SK-N-DZ (cell line): ENCODE measurements around the gene HOXB1.
"Not testable (repeated sequence)": the region's sequence is repeated elsewhere in the genome, so short reads cannot be mapped to it uniquely, and the experiment has no call there.

Experiments
- DNase-seq: peaks from one replicate; pipeline ENCODE4 v3.0.0-alpha.2; 2015; ENCODE audit warnings: low spot score

HOXB1 gene

GRCh38 chr17:48523010-48523409 is 7.8 kb downstream of the HOXB1 start:
- no peak for DNase-seq

DNA sequence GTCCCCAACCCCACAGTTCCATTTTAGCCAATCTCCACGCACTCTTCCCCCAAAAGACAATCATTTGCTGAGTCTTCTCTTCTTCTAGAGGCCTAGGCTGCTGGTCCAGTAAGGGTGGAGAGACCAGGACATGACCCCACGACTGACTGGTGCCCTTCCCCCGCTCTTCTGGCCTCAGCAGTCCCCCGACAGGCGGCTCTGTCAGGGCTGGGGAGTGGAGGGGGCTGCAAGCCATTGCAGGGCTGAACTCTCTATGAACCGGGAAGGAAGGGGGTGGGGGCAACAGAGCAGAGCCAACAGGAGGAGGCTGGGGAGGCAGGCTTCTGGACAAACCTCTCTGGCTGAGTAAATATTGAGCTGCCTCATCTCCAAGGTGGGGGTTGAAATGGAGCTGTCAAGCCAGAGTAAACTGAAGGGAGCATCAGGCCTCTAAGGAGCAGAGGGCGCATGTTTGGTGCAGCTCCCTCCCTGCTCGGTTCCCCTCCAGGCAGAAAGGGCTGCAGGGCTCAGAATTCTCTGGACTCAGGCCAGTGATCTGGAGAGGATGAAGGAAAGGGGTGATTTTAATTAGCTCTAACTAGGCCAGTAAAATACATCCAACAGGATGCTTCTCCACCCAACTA is 8.7 kb downstream of the HOXB1 start:
- no peak for DNase-seq

DNA sequence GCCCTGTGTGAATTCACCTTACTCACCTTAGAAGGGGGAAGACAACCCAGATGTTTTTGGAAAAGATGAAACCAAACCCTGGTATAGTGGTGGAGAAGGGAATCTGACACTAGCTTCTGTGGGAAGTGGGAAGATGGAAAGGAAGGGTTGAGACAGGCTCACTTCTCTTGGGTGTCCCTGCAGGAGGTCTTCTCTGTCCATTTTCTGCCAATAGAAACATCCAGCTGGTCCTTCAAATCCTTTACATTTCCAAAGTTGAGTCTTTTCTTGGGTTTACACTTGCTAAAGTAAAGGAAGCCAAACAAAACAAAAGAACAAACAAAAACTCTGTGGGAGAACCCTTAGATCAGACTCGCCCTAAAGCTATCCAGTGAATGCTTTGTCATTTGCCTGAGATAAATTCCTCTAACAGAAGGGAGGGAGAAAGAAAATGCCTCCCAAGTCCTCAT is 10.2 kb downstream of the HOXB1 start:
- DNase-seq: no peak

DNA sequence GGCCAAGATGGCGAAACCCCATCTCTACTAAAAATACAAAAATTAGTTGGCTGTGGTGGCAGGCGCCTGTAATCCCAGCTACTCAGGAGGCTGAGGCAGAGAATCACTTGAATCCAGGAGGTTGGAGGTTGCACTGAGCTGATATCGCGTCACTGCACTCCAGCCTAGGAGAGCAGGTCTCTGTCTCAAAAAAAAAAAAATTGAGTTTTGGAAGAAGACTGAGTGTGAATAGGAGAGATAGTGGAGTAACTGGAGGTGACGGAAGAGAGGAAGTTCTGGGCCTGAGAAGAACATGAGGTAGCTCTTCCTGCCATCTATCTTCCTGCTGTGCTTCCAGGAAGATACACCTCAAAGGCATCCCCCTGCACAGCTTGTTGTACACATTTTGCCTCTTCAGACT is 11.4 kb downstream of the HOXB1 start:
- DNase-seq: no peak

GRCh38 chr17:48517478-48517877 is 13.3 kb downstream of the HOXB1 start:
- no peak for DNase-seq

- DNase-seq: no peak
These were observed 14.6 kb downstream of the HOXB1 start for GRCh38 chr17:48515925-48516900.

DNA sequence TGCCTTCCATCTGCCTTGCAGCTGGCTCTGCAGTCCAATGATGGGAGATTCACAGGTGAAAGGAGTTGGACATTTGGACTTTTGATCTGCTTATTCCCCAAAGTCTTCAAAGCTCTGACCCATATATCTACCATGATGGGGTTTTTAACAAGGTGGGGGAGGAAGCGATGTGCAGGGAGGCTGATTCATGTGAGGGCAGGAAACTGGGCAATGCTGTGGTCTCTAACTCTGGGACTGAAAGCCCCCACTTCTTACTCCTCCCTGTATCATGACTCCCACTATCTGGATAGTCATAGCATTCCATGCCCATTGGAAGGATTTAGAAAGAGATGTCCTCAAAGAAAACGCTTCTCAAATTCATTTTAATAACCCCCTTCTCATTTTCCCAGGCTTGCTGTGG is 16.3 kb downstream of the HOXB1 start:
- DNase-seq: no peak

DNA sequence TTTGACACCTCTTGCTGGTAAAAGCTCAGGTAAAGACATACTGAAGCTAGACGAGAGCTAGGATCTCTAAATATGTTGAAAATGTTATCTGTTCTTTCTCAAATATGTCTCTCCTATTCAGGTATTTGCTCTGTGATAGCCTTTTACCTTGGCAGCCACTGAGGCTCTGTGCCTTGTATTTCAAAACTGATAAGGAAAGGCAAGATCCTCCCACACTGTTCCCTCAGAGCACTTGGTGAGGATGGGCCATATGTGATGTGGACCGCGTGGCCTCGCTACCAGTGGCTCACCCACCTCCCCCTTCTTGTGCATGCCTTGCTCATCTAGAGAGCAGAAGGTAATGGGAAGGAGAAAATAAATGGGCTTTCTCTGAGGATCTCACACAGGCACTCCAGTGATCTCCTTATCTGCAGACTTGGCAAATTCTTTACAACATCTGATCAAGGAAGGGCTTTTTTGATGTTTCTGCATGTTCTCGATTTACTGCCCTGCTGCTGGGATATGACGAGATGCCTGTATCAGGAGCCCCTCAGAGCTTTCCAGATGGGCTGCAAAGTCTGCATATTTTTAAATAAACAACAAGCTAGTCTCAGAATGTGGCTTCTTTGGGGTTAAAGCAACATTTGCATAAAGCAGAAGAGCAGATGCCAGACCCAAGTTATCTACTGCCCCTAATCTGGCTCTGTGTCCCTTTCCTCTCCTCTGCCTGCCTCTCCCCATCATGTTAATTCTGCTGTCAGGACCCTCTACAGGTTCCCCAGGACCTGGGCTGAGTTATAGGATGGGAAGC is 16.9 kb downstream of the HOXB1 start:
- DNase-seq: no peak

- DNase-seq: no peak
These were observed 17.7 kb downstream of the HOXB1 start for GRCh38 chr17:48513097-48513496.

DNA sequence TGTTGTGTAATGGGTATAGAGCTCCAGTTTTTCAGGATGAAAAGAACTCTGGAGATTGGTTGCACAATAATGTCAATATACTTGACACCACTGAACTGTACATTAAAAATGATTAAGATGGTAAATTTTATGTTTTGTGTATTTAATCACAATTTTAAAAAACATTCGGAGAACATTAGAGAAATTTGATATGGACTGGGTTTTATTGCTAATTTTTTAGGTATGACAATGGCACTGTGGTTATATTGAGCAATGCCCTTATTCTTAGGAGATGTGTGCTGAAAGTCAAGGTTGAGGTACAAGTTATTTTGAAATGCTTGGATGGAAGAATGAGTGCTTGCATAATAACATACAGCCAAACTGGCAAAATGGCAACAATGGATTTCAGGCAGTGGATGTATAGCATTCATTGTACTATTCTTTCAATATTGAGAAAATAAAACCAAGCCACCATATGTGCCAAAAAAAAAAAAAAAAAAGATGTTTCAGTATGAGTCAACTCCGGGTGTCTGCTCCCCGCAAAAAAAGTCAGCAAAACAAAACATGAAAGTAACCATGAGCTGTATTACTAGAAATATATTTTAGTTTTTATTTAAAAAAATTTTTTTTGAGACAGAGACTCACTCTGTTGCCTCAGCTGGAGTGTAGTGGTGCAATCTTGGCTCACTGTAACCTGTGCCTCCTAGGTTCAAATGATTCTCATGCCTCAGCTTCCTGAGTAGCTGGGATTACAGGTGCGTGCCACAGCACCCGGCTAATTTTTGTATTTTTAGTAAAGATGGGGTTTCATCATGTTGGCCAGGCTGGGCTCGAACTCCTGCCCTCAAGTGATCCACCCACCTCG is 19.8 kb downstream of the HOXB1 start:
- no peak for DNase-seq

DNA sequence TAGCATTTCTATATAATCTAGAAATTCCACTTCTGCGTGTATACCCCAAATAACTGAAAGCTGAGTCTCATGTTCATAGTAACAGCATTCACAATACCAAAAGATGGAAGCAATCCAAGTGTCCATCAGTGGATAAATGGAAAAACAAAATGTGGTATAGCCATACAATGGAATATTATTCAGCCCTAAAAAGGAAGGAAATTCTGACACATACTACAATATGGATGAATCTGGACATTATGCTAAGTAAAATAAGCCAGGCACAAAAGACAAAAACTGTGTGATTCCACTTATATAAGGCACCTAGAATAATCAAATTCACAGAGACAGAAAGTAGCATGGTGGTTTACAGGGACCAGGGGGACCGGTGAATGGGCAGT is 20.4 kb downstream of the HOXB1 start:
- no peak for DNase-seq

GRCh38 chr17:48509708-48510107 is 21.1 kb downstream of the HOXB1 start:
- DNase-seq: not testable (repeated sequence)

GRCh38 chr17:48506246-48506645 is 24.6 kb downstream of the HOXB1 start:
- DNase-seq: no peak

DNA sequence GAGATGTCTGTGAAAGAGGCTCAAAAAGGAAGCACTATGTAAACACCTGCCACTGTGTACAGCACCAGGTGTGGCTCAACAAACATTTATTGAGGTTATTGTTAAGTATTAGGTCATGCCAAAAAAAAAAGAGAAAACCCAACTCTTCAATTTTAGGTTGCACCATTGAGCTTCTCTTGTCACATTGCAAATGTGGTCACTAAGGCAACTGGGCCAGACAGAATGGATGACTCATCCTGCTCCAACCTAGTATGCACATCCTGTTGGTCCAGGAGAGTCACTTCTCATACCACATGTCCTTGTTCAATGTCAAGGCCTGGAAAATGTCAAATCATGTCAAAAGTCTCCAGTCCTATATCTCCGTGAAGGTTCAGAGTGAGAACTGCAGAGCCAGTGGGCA is 25.0 kb downstream of the HOXB1 start:
- no peak for DNase-seq

DNA sequence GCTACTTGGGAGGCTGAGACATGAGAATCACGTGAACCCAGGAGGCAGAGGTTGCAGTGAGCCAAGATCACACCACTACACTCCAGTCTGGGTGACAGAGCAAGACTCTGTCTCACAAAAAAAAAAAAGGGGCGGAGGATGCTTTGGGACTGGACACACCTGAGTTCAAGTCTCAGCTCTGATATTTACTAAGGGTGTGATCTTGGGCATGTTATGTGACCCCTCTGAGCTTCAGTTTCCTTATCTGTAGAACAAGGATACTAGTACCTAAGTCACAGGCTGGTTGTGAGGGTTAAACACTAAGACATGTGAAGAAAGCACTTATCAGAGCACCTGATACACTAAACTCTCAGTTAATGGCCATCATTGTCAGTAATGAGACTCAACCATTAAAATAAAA is 25.9 kb downstream of the HOXB1 start:
- DNase-seq: no peak

- DNase-seq: no peak
These were observed 27.1 kb downstream of the HOXB1 start for GRCh38 chr17:48503747-48504146.

DNA sequence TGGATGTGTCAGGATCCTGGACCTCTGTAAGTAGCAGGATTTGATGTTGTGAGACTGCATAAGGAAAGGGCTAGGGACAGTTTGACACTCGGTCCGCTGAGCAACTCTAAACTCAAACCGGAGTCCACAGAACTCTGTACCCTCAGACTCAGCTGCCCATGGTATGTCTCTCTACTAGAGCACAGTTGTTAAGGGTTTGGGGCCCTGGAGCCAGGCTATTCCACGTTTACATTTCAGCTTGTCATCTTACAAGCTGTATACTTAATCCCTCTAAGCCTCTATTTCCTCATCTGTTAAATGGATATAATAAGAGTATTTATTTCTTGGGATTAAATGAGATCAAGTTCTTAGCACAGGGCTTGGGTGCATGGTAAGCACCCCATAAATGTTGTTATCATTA is 27.9 kb downstream of the HOXB1 start:
- DNase-seq: no peak

GRCh38 chr17:48502312-48502711 is 28.5 kb downstream of the HOXB1 start:
- DNase-seq: no peak

- DNase-seq: no peak
These were observed 30.1 kb downstream of the HOXB1 start for GRCh38 chr17:48500435-48501426.
